Smooth muscle cell (in vitro differentiated cells): Measurements from ENCODE around the gene SCYL2. TPM values are rescaled to one million over a fixed set of nuclear protein-coding genes. Genes with fewer than 3 reads are reported as not detected.
"Not testable (repeated sequence)": the region's sequence is repeated elsewhere in the genome, so short reads cannot be mapped to it uniquely, and the experiment has no call there.

Experiments
- DNase-seq: peaks from one replicate; lab custom pipeline; 2025; ENCODE audit not compliant: unreplicated experiment; lab: John Stamatoyannopoulos, UW
- H2AFZ ChIP-seq: fragments of 200-600 bp; sonication (generic); 2 replicates; pipeline ENCODE4 v1.6.0; 2016; ENCODE audit warnings: antibody characterized with exemption, low read depth, mild to moderate bottlenecking
- H3F3A ChIP-seq: fragments of 200-600 bp; sonication (generic); 2 replicates; pipeline ENCODE4 v1.6.0; 2017; ENCODE audit warnings: antibody characterized with exemption, low read depth
- H3K27ac ChIP-seq: fragments of 200-600 bp; sonication (generic); 2 replicates; pipeline ENCODE4 v1.5.1; 2016; ENCODE audit warnings: low read depth, mild to moderate bottlenecking
- H3K27me3 ChIP-seq: fragments of 200-600 bp; sonication (generic); 2 replicates; pipeline ENCODE4 v1.6.1; 2016; ENCODE audit warnings: low read depth, mild to moderate bottlenecking
- H3K36me3 ChIP-seq: fragments of 200-600 bp; sonication (generic); 2 replicates; pipeline ENCODE4 v1.5.1; 2016; ENCODE audit warnings: low read depth
- H3K4me1 ChIP-seq: fragments of 200-600 bp; sonication (generic); 2 replicates; pipeline ENCODE4 v1.5.1; 2016; ENCODE audit warnings: low read depth
- H3K4me2 ChIP-seq: fragments of 200-600 bp; sonication (generic); 2 replicates; pipeline ENCODE4 v1.6.0; 2016; ENCODE audit warnings: mild to moderate bottlenecking
- H3K4me3 ChIP-seq: fragments of 200-600 bp; sonication (generic); 2 replicates; pipeline ENCODE4 v1.5.1; 2016; ENCODE audit warnings: mild to moderate bottlenecking
- H3K79me2 ChIP-seq: fragments of 200-600 bp; sonication (generic); 2 replicates; pipeline ENCODE4 v1.6.0; 2016; ENCODE audit warnings: low read depth, mild to moderate bottlenecking
- H3K9ac ChIP-seq: fragments of 200-600 bp; sonication (generic); 2 replicates; pipeline ENCODE4 v1.6.0; 2016; ENCODE audit warnings: low read depth
- H3K9me3 ChIP-seq: fragments of 200-600 bp; sonication (generic); replicated peaks from 2 replicates; pipeline ENCODE4 v1.5.1; 2016; ENCODE audit warnings: low read depth
- H4K20me1 ChIP-seq: fragments of 200-600 bp; sonication (generic); 2 replicates; pipeline ENCODE4 v1.6.0; 2016; ENCODE audit warnings: low read depth
- CTCF ChIP-seq: fragments of 200-600 bp; sonication (generic); IDR thresholded peaks from 2 replicates; pipeline ENCODE4 v1.5.1; 2017; ENCODE audit warnings: borderline replicate concordance, mild to moderate bottlenecking, antibody characterized with exemption; ENCODE audit not compliant: insufficient read depth, poor library complexity, severe bottlenecking
- WGBS: methylation state at CpG from one replicate; pipeline ENCODE4 v1.1.7; 2016; ENCODE audit warnings: low lambda C conversion rate; 5-methylcytosine and 5-hydroxymethylcytosine counted together
- polyA plus RNA-seq: library from polyadenylated mRNA; unstranded; fragments of >200 nt; fragmentation: Nextera tagmentation; extraction: Ambion mirVana; gene quantifications from 2 replicates; pipeline ENCODE4 v1.2.1, GENCODE V29; 2016
- total RNA-seq: library from RNA; depleted of rRNA; stranded (reverse); fragments of >200 nt; gene quantifications from 2 replicates; pipeline ENCODE4 v1.2.3, GENCODE V29; 2014

The SCYL2 gene
- total and polyA plus RNA-seq, 2 experiments from 2014 or later, result 20.4 to 123 TPM

GRCh38 chr12:100289038-100289437 lies 22.1 kb downstream of the SCYL2 start:
- Histone ChIP-seq H3K9me3 (no peaks in the 10 kb centered on the region), H3K4me2 (no peak overlapping the region), H3K79me2 (peaks cover 48% of the 10 kb centered on the region), H4K20me1 (peaks cover 58% of the 10 kb centered on the region), H3K9ac (no peak overlapping the region), H3K27me3 (no peaks in the 10 kb centered on the region), H3F3A (no peaks in the 10 kb centered on the region), H2AFZ (no peak overlapping the region), H3K27ac (no peak overlapping the region), H3K36me3 (peaks cover 31% of the 10 kb centered on the region), H3K4me3 (no peak overlapping the region), H3K4me1 (no peaks in the 10 kb centered on the region)
- WGBS, result 70% methylated on average over 5 of the region's 5 CpGs
- DNase-seq, result no peak
- TF ChIP-seq CTCF, result no peak

GRCh38 chr12:100290016-100290415 lies 23.0 kb downstream of the SCYL2 start:
- no peak overlapping the region for H3K4me3 ChIP-seq
- H3K27ac ChIP-seq, result no peak overlapping the region
- H3K79me2 ChIP-seq, result peaks cover 43% of the 10 kb centered on the region
- no peak overlapping the region for H3K9ac ChIP-seq
- no peak overlapping the region for H3K4me2 ChIP-seq
- H3F3A ChIP-seq, result no peaks in the 10 kb centered on the region
- H3K27me3 ChIP-seq, result no peaks in the 10 kb centered on the region
- DNase-seq, result no peak
- H4K20me1 ChIP-seq, result peaks cover 49% of the 10 kb centered on the region
- no peak overlapping the region for H2AFZ ChIP-seq
- H3K4me1 ChIP-seq, result no peaks in the 10 kb centered on the region
- TF ChIP-seq CTCF, result no peak
- peaks cover 31% of the 10 kb centered on the region for H3K36me3 ChIP-seq
- no peaks in the 10 kb centered on the region for H3K9me3 ChIP-seq
- 100% methylated on average over 3 of the region's 3 CpGs for WGBS

DNA sequence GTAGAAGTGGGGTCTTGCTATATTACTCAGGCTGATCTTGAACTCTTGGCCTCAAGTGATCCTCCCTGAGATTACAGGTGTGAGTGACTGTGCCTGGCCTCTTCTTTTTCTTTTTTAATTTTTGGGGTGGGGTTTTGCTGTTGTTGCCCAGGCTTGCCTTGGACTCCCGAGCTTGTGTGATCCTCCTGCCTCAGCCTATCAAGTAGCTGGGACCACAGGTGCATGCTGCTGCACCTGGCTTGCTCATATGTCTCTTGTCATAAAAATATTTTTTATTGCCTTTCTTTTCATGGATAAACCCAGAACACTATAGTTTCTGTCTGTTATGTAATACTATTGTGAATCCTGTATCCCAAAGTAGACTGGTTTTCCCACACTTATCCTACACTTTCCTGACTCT lies 26.0 kb downstream of the SCYL2 start:
- Histone ChIP-seq H2AFZ (no peak overlapping the region), H3K9me3 (no peaks in the 10 kb centered on the region), H3F3A (no peaks in the 10 kb centered on the region), H3K4me3 (no peak overlapping the region), H3K9ac (no peak overlapping the region), H3K36me3 (peaks cover 33% of the 10 kb centered on the region), H3K79me2 (peaks cover 34% of the 10 kb centered on the region), H4K20me1 (peaks cover 37% of the 10 kb centered on the region), H3K27ac (no peak overlapping the region), H3K4me1 (no peaks in the 10 kb centered on the region), H3K27me3 (no peaks in the 10 kb centered on the region), H3K4me2 (no peak overlapping the region)
- DNase-seq, result no peak
- TF ChIP-seq CTCF, result no peak
- 100% methylated on average over 1 of the region's 1 CpG for WGBS

DNA sequence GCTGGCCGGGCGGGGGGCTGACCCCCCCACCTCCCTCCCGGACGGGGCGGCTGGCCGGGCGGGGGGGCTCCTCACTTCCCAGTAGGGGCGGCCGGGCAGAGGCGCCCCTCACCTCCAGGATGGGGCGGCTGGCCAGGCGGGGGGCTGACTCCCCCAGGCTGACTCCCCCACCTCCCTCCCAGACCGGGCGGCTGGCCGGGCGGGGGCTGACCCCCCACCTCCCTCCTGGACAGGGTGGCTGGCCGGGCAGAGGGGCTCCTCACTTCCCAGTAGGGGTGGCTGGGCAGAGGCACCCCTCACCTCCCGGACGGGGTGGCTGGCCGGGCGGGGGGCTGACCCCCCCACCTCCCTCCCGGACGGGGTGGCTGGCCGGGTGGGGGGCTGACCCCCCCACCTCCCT lies 27.4 kb downstream of the SCYL2 start:
- WGBS, result no CpG with 5 or more reads among the region's 24 CpGs
- not testable (repeated sequence) for DNase-seq, H3K9ac ChIP-seq

More for the DNA sequence above, 27.4 kb downstream of the SCYL2 start:
- not testable (repeated sequence) for H3K4me1 ChIP-seq, H3K9me3 ChIP-seq, H3K4me3 ChIP-seq, H3K27me3 ChIP-seq, H2AFZ ChIP-seq, H3K27ac ChIP-seq, H3K4me2 ChIP-seq, H3F3A ChIP-seq
- Histone ChIP-seq H4K20me1 (peaks cover 27% of the 10 kb centered on the region), H3K79me2 (peaks cover 22% of the 10 kb centered on the region), H3K36me3 (peaks cover 42% of the 10 kb centered on the region)
